Fibroblast of lung (primary cell): Measurements from ENCODE around the gene COG2. TPM values are rescaled to one million over a fixed set of nuclear protein-coding genes. Genes with fewer than 3 reads are reported as not detected.

ENCODE experiments used
- DNase-seq, 2 donors: peaks; one replicate each; pipeline versions ENCODE4 v3.0.0 to v3.0.0-alpha.2; 2010; ENCODE audit warnings: low read depth in 2 of 2
- H2AFZ ChIP-seq: 2 replicates; pipeline ENCODE4 v1.5.1; 2012; ENCODE audit warnings: low read length, control low read depth, inconsistent platforms
- H3K27ac ChIP-seq: 2 replicates; pipeline ENCODE4 v1.5.1; 2011; ENCODE audit warnings: low read length, control low read depth; ENCODE audit not compliant: insufficient read depth
- H3K27me3 ChIP-seq: 2 replicates; pipeline ENCODE4 v1.5.1; 2011; ENCODE audit warnings: mild to moderate bottlenecking, low read length; ENCODE audit not compliant: control insufficient read depth, insufficient read depth
- H3K36me3 ChIP-seq: 2 replicates; pipeline ENCODE4 v1.5.1; 2011; ENCODE audit warnings: low read length; ENCODE audit not compliant: control insufficient read depth, insufficient read depth
- H3K4me1 ChIP-seq: 2 replicates; pipeline ENCODE4 v1.5.1; 2011; ENCODE audit warnings: low read length; ENCODE audit not compliant: control insufficient read depth, insufficient read depth; ENCODE audit errors: extremely low read depth
- H3K4me2 ChIP-seq: 2 replicates; pipeline ENCODE4 v1.5.1; 2011; ENCODE audit warnings: low read length, control low read depth; ENCODE audit not compliant: insufficient read depth; ENCODE audit errors: extremely low read depth
- H3K4me3 ChIP-seq, 4 experiments: fragments of 200-600 bp in 1 of 4; sonication (generic) in 1 of 4; replicated peaks in 1 of 4; 2 replicates each; pipeline ENCODE4 v1.5.1; 2011 to 2016; ENCODE audit warnings: low read length in 4 of 4, low read depth in 3 of 4, mild to moderate bottlenecking in 3 of 4, control low read depth in 2 of 4, inconsistent platforms in 1 of 4, mixed read lengths in 1 of 4; ENCODE audit not compliant: insufficient read depth in 1 of 4; ENCODE audit errors: control extremely low read depth in 1 of 4
- H3K79me2 ChIP-seq: 2 replicates; pipeline ENCODE4 v1.5.1; 2012; ENCODE audit warnings: mild to moderate bottlenecking, low read length, inconsistent platforms; ENCODE audit not compliant: control insufficient read depth, insufficient read depth
- H3K9ac ChIP-seq: 2 replicates; pipeline ENCODE4 v1.5.1; 2011; ENCODE audit warnings: mild to moderate bottlenecking, low read length, control low read depth; ENCODE audit not compliant: insufficient read depth
- H3K9me3 ChIP-seq: 2 replicates; pipeline ENCODE4 v1.5.1; 2012; ENCODE audit warnings: low read depth, low read length; ENCODE audit not compliant: control insufficient read depth, insufficient read depth
- H4K20me1 ChIP-seq: 2 replicates; pipeline ENCODE4 v1.5.1; 2011; ENCODE audit warnings: low read length; ENCODE audit not compliant: control insufficient read depth, insufficient read depth; ENCODE audit errors: extremely low read depth
- CTCF ChIP-seq, 2 donors: IDR thresholded peaks in 1 of 2; conservative IDR thresholded peaks in 1 of 2; 1 replicate in 1 of 2; 2 replicates in 1 of 2; pipeline ENCODE4 v1.5.1; 2011 to 2012; ENCODE audit warnings: low read length in 2 of 2, control low read depth in 1 of 2, inconsistent platforms in 1 of 2, low read depth in 1 of 2, mild to moderate bottlenecking in 1 of 2
- EZH2 ChIP-seq: IDR thresholded peaks from 2 replicates; pipeline ENCODE4 v1.5.1; 2012; ENCODE audit warnings: low read length, control low read depth, mild to moderate bottlenecking; ENCODE audit errors: missing control alignments
- polyA plus RNA-seq, 2 donors: library from polyadenylated mRNA; depleted of rRNA in 1 of 2; stranded (reverse) in 1 of 2; unstranded in 1 of 2; fragments of >200 nt; gene quantifications; 2 replicates each; pipeline ENCODE4 v1.2.1, GENCODE V29; 2011 to 2012; ENCODE audit warnings: missing spikeins in 1 of 2
- total RNA-seq: library from RNA; depleted of rRNA; stranded (reverse); fragments of >200 nt; gene quantifications from 2 replicates; pipeline ENCODE4 v1.2.1, GENCODE V29; 2014

COG2 gene
- total and polyA plus RNA-seq, 2 donors (not counting 1 experiment from before 2014, with no cell fraction given), result 15.4 to 21.5 TPM

- H3K9me3 ChIP-seq, result no peaks in the 10 kb centered on the region
- H3K4me2 ChIP-seq, result no peak overlapping the region
- H2AFZ ChIP-seq, result no peak overlapping the region
- no peak overlapping the region for H3K9ac ChIP-seq
- no peaks in the 10 kb centered on the region for H3K79me2 ChIP-seq
- no peak overlapping the region for H3K4me3 ChIP-seq
- H4K20me1 ChIP-seq, result no peaks in the 10 kb centered on the region
- H3K4me1 ChIP-seq, result no peaks in the 10 kb centered on the region
- H3K27ac ChIP-seq, result no peak overlapping the region
- no peaks in the 10 kb centered on the region for H3K27me3 ChIP-seq
- no peak for TF ChIP-seq CTCF (conservative IDR thresholded peaks at IDR 0.05 in 1 of 2, IDR thresholded peaks at IDR 0.05 in 1 of 2; ENCODE audit: low read depth in 1 of 2, low read length in 2 of 2)
- no peak for TF ChIP-seq EZH2
- no peaks in the 10 kb centered on the region for H3K36me3 ChIP-seq
- DNase-seq, result no peak
Measured at GRCh38 chr1:230699716-230700115, 57.4 kb downstream of the COG2 start.

GRCh38 chr1:230700132-230700531, 57.9 kb downstream of the COG2 start:
- Histone ChIP-seq H4K20me1 (no peaks in the 10 kb centered on the region), H3K9me3 (no peaks in the 10 kb centered on the region), H2AFZ (no peak overlapping the region), H3K36me3 (no peaks in the 10 kb centered on the region), H3K4me2 (no peak overlapping the region), H3K27ac (no peak overlapping the region), H3K79me2 (no peaks in the 10 kb centered on the region), H3K9ac (no peak overlapping the region), H3K4me1 (no peaks in the 10 kb centered on the region), H3K27me3 (no peaks in the 10 kb centered on the region), H3K4me3 (no peak overlapping the region)
- no peak for TF ChIP-seq EZH2
- TF ChIP-seq CTCF (conservative IDR thresholded peaks at IDR 0.05 in 1 of 2, IDR thresholded peaks at IDR 0.05 in 1 of 2; ENCODE audit: low read depth in 1 of 2, low read length in 2 of 2), result no peak
- DNase-seq, result no peak

- no peak overlapping the region for H2AFZ ChIP-seq
- H3K4me3 ChIP-seq, result no peak overlapping the region
- H3K36me3 ChIP-seq, result no peaks in the 10 kb centered on the region
- peak in 1 of 2 donors; percentile 34 for DNase-seq
- H3K9me3 ChIP-seq, result no peaks in the 10 kb centered on the region
- H4K20me1 ChIP-seq, result no peaks in the 10 kb centered on the region
- TF ChIP-seq EZH2 (no peak), CTCF (conservative IDR thresholded peaks at IDR 0.05 in 1 of 2, IDR thresholded peaks at IDR 0.05 in 1 of 2; ENCODE audit: low read depth in 1 of 2, low read length in 2 of 2) (no peak)
- H3K4me2 ChIP-seq, result no peak overlapping the region
- H3K9ac ChIP-seq, result no peak overlapping the region
- no peaks in the 10 kb centered on the region for H3K79me2 ChIP-seq
- no peak overlapping the region for H3K27ac ChIP-seq
- no peaks in the 10 kb centered on the region for H3K27me3 ChIP-seq
- H3K4me1 ChIP-seq, result no peaks in the 10 kb centered on the region
Measured at GRCh38 chr1:230701434-230701833, 59.2 kb downstream of the COG2 start.
